ENCODE data around the gene CTR9.

The CTR9 gene

GRCh38 chr11:10750838-10751580, at the start of gene CTR9:
Gene CTR9, plus strand, starts transcription at chr11:10751246. Its CDS starts 167 bp downstream, at chr11:10751413.
- DNase-seq (ENCODE audit: low spot score) = peak; percentile 89

GRCh38 chr11:10701982-10702381, 49.1 kb upstream of the CTR9 start:
- no peak for DNase-seq (ENCODE audit: low spot score)

- no peak for DNase-seq (ENCODE audit: low spot score)
These were observed 42.9 kb upstream of the CTR9 start for GRCh38 chr11:10708131-10708530.

GRCh38 chr11:10709299-10710086, 41.6 kb upstream of the CTR9 start:
- DNase-seq (ENCODE audit: low spot score) = no peak

- no peak for DNase-seq (ENCODE audit: low spot score)
These were observed 35.5 kb upstream of the CTR9 start for GRCh38 chr11:10715571-10715970.

- DNase-seq (ENCODE audit: low spot score) = no peak
These were observed 34.9 kb upstream of the CTR9 start for GRCh38 chr11:10716122-10716521.

GRCh38 chr11:10716543-10717259, 34.3 kb upstream of the CTR9 start:
- no peak for DNase-seq (ENCODE audit: low spot score)

GRCh38 chr11:10719616-10720015, 31.4 kb upstream of the CTR9 start:
- DNase-seq (ENCODE audit: low spot score) = no peak

- DNase-seq (ENCODE audit: low spot score) = no peak
These were observed 30.1 kb upstream of the CTR9 start for GRCh38 chr11:10720881-10721376.

GRCh38 chr11:10722307-10722706, 28.7 kb upstream of the CTR9 start:
- no peak for DNase-seq (ENCODE audit: low spot score)

- DNase-seq (ENCODE audit: low spot score) = no peak
These were observed 25.7 kb upstream of the CTR9 start for GRCh38 chr11:10725114-10725906.

GRCh38 chr11:10725907-10726253, 25.2 kb upstream of the CTR9 start:
- no peak for DNase-seq (ENCODE audit: low spot score)

GRCh38 chr11:10727146-10727851, 23.7 kb upstream of the CTR9 start:
- DNase-seq (ENCODE audit: low spot score) = no peak

- no peak for DNase-seq (ENCODE audit: low spot score)
These were observed 22.9 kb upstream of the CTR9 start for GRCh38 chr11:10728154-10728553.

- no peak for DNase-seq (ENCODE audit: low spot score)
These were observed 22.1 kb upstream of the CTR9 start for GRCh38 chr11:10728789-10729472.

GRCh38 chr11:10730151-10730550, 20.9 kb upstream of the CTR9 start:
- DNase-seq (ENCODE audit: low spot score) = no peak

GRCh38 chr11:10731064-10731680, 19.9 kb upstream of the CTR9 start:
- DNase-seq (ENCODE audit: low spot score) = no peak

GRCh38 chr11:10735481-10736475, 15.3 kb upstream of the CTR9 start:
- DNase-seq (ENCODE audit: low spot score) = peak; percentile 93
